ENCODE measurements around the gene RBBP6.
"Not testable (repeated sequence)": the region's sequence is repeated elsewhere in the genome, so short reads cannot be mapped to it uniquely, and the experiment has no call there.

RBBP6 gene, protein sequence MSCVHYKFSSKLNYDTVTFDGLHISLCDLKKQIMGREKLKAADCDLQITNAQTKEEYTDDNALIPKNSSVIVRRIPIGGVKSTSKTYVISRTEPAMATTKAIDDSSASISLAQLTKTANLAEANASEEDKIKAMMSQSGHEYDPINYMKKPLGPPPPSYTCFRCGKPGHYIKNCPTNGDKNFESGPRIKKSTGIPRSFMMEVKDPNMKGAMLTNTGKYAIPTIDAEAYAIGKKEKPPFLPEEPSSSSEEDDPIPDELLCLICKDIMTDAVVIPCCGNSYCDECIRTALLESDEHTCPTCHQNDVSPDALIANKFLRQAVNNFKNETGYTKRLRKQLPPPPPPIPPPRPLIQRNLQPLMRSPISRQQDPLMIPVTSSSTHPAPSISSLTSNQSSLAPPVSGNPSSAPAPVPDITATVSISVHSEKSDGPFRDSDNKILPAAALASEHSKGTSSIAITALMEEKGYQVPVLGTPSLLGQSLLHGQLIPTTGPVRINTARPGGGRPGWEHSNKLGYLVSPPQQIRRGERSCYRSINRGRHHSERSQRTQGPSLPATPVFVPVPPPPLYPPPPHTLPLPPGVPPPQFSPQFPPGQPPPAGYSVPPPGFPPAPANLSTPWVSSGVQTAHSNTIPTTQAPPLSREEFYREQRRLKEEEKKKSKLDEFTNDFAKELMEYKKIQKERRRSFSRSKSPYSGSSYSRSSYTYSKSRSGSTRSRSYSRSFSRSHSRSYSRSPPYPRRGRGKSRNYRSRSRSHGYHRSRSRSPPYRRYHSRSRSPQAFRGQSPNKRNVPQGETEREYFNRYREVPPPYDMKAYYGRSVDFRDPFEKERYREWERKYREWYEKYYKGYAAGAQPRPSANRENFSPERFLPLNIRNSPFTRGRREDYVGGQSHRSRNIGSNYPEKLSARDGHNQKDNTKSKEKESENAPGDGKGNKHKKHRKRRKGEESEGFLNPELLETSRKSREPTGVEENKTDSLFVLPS (N-terminal part only)

DNA sequence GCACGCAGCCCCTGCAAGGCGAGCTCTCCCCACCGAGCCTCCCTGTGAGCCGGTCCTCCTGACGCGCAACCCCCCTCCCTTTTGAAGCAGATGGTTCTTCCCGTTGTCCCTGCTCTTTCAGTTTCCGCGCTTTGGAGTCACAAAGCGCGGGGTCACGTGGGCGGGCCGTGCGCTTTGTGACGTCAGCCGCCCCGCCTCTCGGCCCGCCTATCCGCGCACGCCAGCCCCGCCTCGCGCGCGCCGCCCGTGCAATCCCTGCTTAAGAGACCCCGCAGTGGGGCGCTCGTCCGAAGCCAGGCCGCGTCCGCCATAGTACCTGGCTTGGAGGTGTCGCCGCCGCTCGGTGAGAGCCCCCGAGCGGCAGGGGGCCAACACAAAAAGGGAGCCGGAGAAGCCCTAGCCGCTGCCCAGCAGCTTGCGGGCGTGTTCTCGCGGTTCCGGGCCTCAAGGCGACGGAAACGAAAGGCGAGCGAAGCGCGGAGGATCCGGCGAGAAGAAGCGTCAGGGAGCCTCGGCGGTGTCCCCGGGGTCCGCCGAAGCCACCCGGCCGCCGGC is at the start of gene RBBP6:
TSS of gene RBBP6 (plus strand) at position 272 of the 555 bp plus-strand sequence. CDS start 1,061 bp downstream, outside the sequence.
- DNase-seq = peak; percentile 90

DNA sequence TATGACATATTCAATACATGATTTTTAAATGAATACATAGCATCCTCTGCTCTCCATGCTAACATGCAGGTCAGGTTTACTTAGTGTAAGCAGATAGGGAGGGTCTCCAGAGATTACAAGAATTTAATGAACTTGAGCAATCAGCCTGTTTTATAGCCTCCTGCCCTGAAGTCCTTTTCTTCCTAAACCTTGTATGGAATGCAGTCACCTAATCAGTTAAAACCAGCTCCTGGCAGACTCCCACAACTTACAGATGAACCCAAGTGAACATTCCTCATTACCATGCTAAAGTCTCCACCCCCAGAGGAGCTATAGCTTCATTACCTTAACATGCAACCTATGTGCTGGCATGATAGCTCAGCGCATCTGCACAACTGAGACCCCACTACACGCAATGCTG is 48.5 kb upstream of the RBBP6 start:
- DNase-seq = no peak

DNA sequence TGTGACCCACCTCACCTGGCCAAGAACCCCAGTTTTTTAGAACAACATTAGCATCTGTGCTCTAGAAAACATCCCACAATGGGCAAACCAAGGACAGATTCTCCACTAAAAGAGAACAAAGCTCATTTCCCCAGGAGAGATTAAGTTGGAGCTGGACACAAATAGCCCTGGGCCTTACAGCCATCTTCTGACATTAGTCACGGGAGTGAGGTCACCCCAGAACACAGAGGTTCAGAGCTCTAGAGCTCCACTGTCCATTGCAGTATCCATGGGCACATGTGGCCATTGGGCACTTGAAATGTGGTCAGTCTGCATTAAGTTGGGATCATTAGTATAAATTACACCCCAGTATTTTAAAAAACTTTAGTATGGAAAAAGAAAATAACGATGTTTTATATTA is 47.6 kb upstream of the RBBP6 start:
- no peak for DNase-seq

DNA sequence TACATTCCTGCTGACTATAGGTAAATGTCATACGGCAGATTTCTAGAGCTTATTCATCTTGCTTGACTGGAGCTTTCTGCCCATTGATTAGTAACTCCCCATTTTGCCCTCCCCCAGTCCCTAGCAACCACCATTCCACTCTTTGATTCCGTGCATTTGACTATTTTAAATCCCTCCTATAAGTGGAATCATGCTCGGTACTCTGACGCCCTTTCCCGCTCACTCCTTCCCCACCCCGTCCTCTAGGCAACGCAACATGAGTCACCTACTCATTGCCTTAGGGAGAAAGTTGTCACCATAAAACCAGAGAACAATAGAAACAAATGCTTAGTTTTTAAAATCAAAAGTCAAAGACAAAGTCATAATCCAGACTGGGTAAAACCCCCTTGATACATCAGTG is 45.5 kb upstream of the RBBP6 start:
- no peak for DNase-seq

DNA sequence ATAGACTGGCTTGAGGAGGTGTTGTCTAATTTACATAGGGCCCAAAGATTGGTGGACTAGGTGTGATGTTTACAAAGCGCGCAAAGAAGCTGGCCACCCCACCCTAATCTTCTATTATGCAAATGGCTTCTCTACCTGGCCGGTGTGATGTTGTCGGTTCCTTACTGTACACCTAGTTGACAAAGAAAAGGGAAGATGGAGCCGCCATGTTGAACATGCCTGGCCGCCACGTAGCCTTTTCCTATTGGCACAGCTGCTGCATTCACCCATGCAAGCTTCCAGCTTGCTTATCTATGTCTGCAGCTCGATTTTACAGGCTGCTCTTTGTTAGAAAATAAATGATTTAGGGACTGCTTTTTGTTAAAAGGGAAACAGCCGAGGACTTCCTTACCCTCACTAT is 44.2 kb upstream of the RBBP6 start:
- DNase-seq = not testable (repeated sequence)

DNA sequence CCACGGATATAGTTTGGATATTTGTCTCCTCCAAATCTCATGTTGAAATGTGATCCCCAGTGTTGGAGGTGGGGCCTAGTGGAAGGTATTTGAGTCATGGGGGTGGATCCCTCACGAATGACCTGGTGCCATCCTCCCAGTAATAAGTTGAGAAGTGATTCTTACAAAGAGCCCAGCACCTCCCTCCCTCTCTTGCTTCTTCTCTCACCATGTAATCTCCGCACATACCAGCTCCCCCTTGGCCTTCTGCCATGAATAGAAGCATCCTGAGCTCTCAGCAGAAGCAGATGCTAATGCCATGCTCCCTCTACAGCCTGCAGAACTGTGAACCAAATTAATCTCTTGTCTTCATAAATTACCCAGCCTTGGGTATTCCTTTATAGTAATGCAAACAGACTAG is 41.9 kb upstream of the RBBP6 start:
- DNase-seq = no peak

DNA sequence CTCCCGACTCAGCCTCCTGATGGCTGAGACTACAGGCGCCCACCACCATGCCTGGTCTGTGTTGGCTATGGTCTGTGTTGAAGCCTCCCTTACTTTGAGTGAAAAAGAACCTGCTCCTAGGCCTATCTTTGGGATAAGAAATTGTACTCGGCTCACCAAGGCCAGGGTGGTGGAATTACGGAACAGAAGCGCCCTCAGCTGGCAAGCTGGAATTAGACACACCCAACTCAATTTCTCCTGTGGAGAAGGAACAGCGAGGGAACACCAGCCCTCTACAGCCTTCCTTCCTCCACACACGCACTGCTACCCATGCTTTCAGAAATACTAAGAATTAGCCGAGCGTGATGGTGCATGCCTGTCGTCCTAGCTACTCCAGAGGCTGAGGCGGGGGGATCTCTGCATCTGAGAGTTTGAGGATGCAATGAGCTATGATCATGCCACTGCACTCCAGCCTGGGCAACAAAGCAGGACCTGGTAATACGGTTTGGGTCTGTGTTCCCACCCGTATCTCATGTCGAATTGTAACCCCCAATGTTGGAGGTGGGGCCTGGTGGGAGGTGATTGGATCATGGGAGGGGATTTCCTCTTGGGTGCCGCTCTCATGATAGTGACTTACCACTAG is 40.1 kb upstream of the RBBP6 start:
- DNase-seq = no peak

DNA sequence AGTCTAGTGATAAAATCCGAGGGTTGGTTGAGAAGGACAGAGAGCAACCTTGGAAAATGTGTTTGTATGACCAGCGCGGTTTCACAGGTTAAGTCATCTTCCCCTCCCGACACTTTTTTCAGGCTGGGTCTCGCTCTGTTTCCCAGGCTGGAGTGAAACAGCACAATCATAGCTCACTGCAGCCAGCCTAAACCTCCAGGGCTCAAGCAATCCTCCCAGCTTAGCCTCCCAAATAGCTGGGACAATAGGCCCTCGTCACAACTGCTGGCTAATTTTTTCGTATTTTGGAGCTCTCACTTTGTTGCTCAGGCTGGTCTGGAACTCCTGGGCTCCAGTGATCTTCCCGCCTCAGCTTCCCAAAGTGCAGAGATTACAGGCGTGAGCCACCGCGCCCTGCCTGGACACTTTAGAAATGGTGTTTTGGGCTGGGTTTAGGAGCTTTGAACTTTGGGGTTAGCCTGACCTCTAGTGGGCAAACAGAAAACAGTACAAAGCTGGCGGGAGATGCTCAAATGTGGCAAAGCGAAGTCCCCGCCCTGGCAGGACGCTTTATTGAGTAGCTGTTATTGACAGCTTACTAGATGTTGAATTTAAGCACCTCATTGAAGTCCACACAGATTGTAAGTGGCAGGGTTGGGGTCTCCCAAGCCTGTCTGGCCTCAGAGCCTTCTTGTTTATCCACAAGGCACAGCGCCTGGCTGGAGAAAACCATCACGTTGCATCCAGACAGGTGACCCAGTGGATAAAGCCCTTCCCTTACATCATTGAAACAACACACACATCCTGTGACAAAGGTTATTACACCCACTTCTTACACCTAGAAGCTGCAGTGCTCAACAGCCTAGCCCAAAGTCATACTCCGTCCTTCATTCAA is 34.7 kb upstream of the RBBP6 start:
- peak; percentile 39 for DNase-seq

DNA sequence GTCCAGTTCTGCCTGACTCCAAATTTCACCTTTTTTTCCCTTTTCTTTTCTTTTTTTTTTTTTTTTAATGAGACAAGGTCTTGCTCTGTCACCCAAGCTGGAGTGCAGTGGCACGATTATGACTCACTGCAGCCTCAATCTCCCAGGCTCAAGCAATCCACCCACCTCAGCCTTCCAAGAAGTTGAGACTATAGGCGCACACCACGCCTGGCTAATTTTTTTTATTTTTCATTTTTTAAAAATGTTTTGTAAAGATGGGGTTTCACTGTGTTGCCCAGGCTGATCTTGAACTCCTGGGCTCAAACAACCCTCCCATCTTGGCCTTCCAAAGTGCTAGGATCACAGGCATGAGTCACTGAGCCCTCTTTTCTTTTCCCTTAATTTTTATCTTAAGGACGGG is 33.4 kb upstream of the RBBP6 start:
- DNase-seq = no peak

DNA sequence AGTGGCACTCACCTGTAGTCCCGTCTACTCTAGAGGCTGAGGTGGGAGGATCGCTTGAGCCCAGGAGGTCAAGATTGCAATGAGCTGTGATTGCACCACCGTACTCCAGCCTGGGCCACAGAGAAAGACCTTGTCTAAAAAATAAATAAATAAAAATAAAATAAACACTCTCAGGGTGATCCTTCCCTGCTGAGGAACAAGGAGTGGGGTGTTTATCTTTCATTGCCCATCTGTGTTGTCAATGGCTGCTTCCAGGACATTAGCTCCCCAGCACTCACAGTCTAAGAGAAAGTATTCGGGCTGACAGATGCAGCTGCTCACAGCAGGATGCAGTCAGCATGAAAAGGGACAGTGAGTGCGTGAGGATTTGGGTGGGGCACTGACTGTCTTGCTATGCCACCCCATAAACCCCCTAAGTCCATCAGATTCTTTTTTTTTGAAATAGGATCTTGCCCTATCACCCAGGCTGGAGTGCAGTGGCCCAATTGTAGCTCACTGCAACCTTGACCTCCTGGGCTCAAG is 31.3 kb upstream of the RBBP6 start:
- no peak for DNase-seq

DNA sequence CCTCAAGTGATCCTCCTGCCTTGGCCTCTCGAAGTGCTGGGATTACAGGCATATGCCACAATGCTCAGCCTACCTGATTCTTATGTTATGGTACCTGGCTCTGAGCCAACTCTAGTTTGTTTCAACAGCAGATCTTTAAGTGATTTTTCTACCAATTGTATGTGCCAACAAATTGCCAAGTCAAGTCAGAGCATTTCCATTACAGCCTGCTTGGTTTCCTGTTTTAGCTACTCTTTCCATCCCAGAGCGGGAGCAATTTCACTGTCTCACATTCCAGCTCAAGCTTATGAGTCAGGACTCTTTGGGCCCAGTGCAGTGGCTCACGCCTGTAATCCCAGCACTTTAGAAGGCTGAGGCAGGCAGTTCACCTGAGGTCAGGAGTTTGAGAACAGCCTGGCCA is 30.8 kb upstream of the RBBP6 start:
- no peak for DNase-seq

DNA sequence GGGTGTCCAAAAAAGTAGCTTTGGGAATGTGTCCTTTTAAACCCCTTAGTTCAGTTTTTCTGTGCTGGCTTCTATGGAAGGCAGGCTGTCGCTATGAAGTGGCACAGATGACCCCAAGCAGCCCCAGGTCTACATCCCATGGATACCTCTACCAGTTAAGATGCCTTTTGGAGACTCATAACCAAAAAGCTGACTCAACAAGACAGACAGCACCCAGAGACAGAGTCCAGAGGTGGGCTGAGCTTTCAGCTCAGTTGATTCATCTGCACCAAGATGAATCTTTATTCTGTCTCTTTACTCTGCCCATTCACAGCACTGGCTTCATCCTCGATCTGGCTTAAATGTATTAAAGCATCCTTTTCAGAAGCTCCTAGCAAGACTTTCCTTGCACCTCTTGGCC is 29.8 kb upstream of the RBBP6 start:
- DNase-seq = no peak

DNA sequence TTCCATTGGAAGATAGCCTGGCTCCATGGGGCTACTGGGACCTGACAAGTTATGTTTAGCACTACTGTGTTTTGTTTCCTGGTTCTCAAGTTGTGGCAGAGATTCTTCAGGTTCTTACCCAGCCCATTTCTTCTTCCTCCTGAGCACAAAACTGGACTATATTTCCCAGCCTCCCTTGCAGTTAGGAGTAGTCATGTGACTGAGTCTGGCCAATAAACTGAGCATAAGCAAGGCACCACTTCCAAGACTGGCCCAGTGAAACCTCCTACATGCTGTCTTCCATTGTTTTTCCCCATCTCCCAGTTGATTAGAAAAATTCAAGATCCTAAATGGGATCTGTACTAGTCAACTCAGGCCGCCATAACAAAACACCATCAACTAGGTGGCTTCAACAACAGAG is 28.2 kb upstream of the RBBP6 start:
- DNase-seq = no peak

DNA sequence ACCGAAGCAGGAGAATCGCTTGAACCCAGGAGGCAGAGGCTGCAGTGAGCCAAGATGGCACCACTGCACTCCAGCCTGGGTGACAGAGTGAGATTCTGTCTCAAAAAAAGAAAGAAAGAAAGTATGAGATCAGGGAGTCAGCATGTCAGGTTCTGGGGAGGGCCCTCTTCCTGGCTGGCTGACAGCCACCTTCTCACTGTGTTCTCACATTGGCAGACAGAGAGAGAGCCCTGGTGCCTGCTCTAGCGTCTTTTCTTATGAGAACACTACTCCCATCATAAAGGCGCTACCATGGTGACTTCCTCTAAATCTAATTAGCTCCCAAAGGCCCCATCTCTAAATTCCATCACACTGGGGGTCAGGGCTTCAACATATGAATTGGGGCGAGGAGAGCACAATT is 27.6 kb upstream of the RBBP6 start:
- DNase-seq = no peak

DNA sequence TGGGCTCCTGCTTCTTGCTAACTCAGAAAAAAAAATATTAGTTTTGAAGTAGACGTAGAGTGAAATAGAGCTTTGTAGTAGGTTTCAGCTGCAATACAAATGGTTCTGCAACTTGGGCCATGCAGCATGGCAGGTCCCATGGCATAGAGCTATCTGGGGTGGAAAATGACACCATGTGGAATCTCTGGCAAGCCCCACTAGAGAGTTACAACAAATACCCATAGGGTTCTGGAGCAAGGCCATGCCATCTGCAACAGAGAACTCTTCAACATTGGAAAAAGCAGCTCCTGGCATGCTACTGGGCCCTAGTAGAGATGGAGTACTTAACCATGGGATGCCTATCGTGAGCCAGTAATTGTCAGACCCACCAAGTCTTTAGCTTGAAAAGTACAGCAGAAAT is 25.3 kb upstream of the RBBP6 start:
- DNase-seq = no peak

DNA sequence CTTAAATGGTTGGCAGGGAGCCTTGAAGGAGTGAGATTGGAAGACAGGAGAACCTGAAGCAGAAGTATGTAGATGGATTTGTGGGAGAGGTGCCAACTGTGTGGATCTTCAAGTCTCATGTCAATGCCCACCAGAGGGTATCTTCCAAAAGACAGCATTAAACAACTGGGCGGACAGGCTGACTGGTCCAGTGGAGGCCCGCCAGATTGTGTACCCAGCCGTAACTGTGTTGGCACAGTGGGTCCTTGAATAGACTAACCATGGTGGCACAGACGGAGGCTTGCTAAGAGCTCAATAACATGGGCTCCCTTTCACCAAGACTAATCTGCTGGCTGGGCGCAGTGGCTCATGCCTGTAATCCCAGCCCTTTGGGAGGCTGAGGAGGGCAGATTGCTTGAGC is 24.2 kb upstream of the RBBP6 start:
- no peak for DNase-seq

DNA sequence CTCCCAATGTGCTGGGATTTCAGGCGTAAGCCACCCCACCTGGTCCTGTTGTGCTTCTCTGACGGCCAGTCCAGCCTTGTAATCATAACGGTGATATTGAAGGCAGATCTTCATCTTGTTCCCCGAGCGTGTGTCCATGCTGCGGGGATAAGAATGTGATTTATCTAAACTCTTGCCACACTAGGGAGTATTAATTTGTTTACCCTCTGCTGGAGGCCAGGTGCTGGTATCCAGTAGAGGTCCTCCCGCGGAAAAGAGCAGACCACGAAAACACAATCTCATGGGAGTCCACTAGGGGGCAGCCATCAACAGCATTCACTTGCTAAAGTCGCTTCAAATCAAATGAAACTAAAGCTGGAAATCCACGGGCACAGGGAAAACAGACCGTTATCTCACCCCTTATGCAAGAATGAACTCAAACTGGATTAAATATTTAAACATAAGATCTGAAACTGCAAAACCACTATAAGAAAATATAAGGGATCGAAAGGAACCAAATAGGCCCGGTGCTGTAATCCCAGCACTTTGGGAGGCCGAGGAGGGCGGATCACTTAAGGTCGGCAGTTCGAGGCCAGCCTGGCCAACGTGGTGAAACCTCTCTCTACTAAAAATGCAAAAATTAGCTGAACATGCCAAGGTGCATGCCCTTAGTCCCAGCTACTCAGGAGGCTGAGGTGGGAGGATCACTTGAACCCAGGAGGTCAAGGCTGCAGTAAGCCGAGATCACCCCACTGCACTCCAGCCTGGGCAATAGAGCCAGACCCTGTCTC is 22.3 kb upstream of the RBBP6 start:
- DNase-seq = peak; percentile 59

DNA sequence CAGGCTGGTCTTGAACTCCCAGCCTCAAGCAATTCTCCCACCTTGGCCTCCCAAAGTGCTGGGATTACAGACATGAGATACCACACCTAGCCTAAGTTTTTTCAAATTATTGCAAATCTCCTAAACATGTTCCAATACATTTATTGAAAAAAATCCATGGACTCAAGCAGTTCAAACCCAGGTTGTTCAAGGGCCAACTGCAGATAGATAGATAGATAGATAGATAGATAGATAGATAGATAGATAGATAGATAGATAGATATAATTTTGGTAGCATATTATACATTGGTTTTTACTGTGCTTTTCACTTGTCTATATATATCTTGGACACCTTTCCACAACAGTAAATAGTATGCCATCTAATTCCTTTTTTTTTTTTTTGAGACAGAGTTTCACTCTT is 20.9 kb upstream of the RBBP6 start:
- DNase-seq = no peak

DNA sequence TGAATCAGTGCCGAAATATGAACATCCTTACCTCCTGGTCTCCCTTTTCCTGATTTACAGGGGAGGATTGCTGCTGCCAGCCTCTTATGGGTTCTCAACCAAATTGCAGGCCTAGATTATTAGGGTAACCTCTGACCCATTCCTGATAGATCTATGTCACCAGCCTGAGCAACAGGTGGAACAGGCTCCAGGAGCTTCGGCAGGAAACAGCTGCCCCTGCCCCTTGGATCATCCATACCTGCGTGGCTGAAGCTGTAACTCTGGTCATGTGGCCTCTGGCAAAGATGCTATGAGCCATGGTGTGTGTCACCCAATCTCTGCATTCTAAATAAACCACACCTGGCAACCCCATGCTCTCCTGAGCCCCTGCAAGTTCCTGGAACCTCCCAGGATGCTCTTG is 18.4 kb upstream of the RBBP6 start:
- no peak for DNase-seq

DNA sequence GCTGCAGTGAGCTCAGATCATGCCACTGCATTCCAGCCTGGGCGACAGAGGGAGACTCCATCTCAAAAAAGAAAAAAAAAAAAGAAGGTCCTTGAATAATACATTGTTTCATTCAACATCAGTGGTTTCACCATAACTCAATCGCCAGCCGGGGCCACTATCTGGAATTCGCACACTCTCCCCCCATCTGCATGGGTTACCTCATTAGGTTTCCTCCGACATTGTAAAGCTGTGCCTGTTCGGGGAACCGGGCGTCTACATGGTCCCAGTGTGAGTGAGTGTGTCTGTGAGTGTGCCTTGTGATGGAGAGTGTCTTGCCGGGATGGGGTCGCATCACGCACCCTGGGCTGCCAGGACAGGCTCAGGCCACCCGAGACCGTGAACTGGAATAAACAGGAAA is 16.6 kb upstream of the RBBP6 start:
- DNase-seq = no peak

DNA sequence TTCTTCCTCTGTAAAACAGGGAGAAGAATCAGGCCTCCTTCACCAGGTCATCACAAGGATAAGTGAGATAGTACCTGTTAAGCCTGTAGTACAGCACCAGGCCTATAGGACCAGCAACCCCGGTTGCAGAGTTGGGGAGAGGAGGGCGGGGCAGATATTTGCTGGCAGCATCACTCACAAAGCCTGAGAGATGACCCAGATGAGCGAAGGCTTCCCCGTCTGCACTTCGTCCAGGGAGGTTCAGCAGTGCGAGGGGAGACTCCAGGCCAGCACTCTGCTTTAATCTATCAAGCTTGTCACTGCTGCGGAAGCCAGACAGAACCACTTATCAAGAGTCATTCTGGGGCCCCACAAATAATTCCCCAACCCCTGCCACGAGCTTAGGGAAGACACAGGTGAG is 15.8 kb upstream of the RBBP6 start:
- DNase-seq = no peak
